Mesodermal cell (in vitro differentiated cells): ENCODE measurements around the gene SEMA5A.

Experiments
- H3K27ac ChIP-seq: 2 replicates; pipeline ENCODE4 v1.7.0; 2013; ENCODE audit warnings: mild to moderate bottlenecking, low read depth, low read length, moderate library complexity; ENCODE audit not compliant: severe bottlenecking
- H3K36me3 ChIP-seq: 2 replicates; pipeline ENCODE4 v1.7.1; 2013; ENCODE audit warnings: mild to moderate bottlenecking, low read length, moderate library complexity; ENCODE audit not compliant: control insufficient read depth, insufficient read depth
- H3K4me1 ChIP-seq: one replicate; pipeline ENCODE4 v1.7.1; 2013; ENCODE audit warnings: mild to moderate bottlenecking, low read length; ENCODE audit not compliant: insufficient read depth, control insufficient read depth, poor library complexity, severe bottlenecking
- H3K4me3 ChIP-seq: 2 replicates; pipeline ENCODE4 v1.7.0; 2013; ENCODE audit warnings: low read length, control low read depth, mild to moderate bottlenecking; ENCODE audit not compliant: insufficient read depth, poor library complexity, severe bottlenecking; ENCODE audit errors: extremely low read depth
- H3K9me3 ChIP-seq: 2 replicates; pipeline ENCODE4 v1.7.1; 2013; ENCODE audit warnings: mild to moderate bottlenecking, low read length, moderate library complexity; ENCODE audit not compliant: control insufficient read depth
- whole genome bisulfite sequencing, 2 experiments: methylation state at CpG; one replicate each; pipeline ENCODE4 v1.1.5; 2013; ENCODE audit warnings: missing lambda C conversion rate in 2 of 2; ENCODE audit not compliant: insufficient coverage in 2 of 2; 5-methylcytosine and 5-hydroxymethylcytosine counted together

SEMA5A gene

GRCh38 chr5:9124071-9124470, 421.8 kb downstream of the SEMA5A start:
- H3K4me3 ChIP-seq: no peak overlapping the region
- H3K4me1 ChIP-seq: peaks cover 20% of the 10 kb centered on the region
- 81 to 100% methylated on average over 2 to 3 of the region's 3 CpGs for WGBS, 2 experiments
- no peak overlapping the region for H3K27ac ChIP-seq
- H3K9me3 ChIP-seq: no peaks in the 10 kb centered on the region
- peaks cover 7% of the 10 kb centered on the region for H3K36me3 ChIP-seq

GRCh38 chr5:9122528-9122927, 423.3 kb downstream of the SEMA5A start:
- Histone ChIP-seq H3K4me1 (peaks cover 19% of the 10 kb centered on the region), H3K9me3 (no peaks in the 10 kb centered on the region), H3K4me3 (no peak overlapping the region), H3K27ac (no peak overlapping the region), H3K36me3 (peaks cover 7% of the 10 kb centered on the region)
- 93 to 94% methylated on average over 13 to 15 of the region's 16 CpGs for WGBS, 2 experiments

- 100% methylated on average over 1 of the region's 1 CpG; no CpG with 5 or more reads in 1 of the 2 experiments for WGBS, 2 experiments
- Histone ChIP-seq H3K9me3 (no peaks in the 10 kb centered on the region), H3K4me3 (no peak overlapping the region), H3K4me1 (peaks cover 10% of the 10 kb centered on the region), H3K36me3 (peaks cover 14% of the 10 kb centered on the region), H3K27ac (no peak overlapping the region)
Observed at GRCh38 chr5:9121597-9121996, 424.3 kb downstream of the SEMA5A start.

GRCh38 chr5:9118852-9119251, 427.0 kb downstream of the SEMA5A start:
- Histone ChIP-seq H3K9me3 (no peaks in the 10 kb centered on the region), H3K4me1 (no peaks in the 10 kb centered on the region), H3K4me3 (no peak overlapping the region), H3K36me3 (peaks cover 36% of the 10 kb centered on the region), H3K27ac (no peak overlapping the region)
- WGBS, 2 experiments: 91 to 94% methylated on average over 21 to 22 of the region's 22 CpGs

GRCh38 chr5:9115093-9115492, 430.8 kb downstream of the SEMA5A start:
- no peak overlapping the region for H3K27ac ChIP-seq
- no peaks in the 10 kb centered on the region for H3K9me3 ChIP-seq
- WGBS, 2 experiments: 89 to 100% methylated on average over 1 of the region's 1 CpG
- no peaks in the 10 kb centered on the region for H3K4me1 ChIP-seq
- peaks cover 35% of the 10 kb centered on the region for H3K36me3 ChIP-seq
- no peak overlapping the region for H3K4me3 ChIP-seq

GRCh38 chr5:9112520-9113291, 433.2 kb downstream of the SEMA5A start:
- Histone ChIP-seq H3K9me3 (no peaks in the 10 kb centered on the region), H3K4me1 (no peaks in the 10 kb centered on the region), H3K36me3 (peaks cover 48% of the 10 kb centered on the region), H3K27ac (no peak overlapping the region), H3K4me3 (no peak overlapping the region)
- WGBS, 2 experiments: 96 to 100% methylated on average over 1 to 2 of the region's 4 CpGs

GRCh38 chr5:9108162-9108561, 437.7 kb downstream of the SEMA5A start:
- 80 to 100% methylated on average over 1 to 6 of the region's 6 CpGs for WGBS, 2 experiments
- no peak overlapping the region for H3K4me3 ChIP-seq
- H3K9me3 ChIP-seq: no peaks in the 10 kb centered on the region
- no peak overlapping the region for H3K27ac ChIP-seq
- H3K4me1 ChIP-seq: peaks cover 9% of the 10 kb centered on the region
- H3K36me3 ChIP-seq: peaks cover 25% of the 10 kb centered on the region

GRCh38 chr5:9105851-9106250, 440.0 kb downstream of the SEMA5A start:
- peaks cover 9% of the 10 kb centered on the region for H3K4me1 ChIP-seq
- no peak overlapping the region for H3K4me3 ChIP-seq
- WGBS, 2 experiments: no CpG with 5 or more reads among the region's 3 CpGs
- no peaks in the 10 kb centered on the region for H3K9me3 ChIP-seq
- no peak overlapping the region for H3K27ac ChIP-seq
- peaks cover 21% of the 10 kb centered on the region for H3K36me3 ChIP-seq

GRCh38 chr5:9104571-9105339, 441.1 kb downstream of the SEMA5A start:
- peaks cover 20% of the 10 kb centered on the region for H3K36me3 ChIP-seq
- no peaks in the 10 kb centered on the region for H3K9me3 ChIP-seq
- peaks cover 9% of the 10 kb centered on the region for H3K4me1 ChIP-seq
- WGBS, 2 experiments: 71 to 100% methylated on average over 1 to 2 of the region's 3 CpGs
- no peak overlapping the region for H3K4me3 ChIP-seq
- no peak overlapping the region for H3K27ac ChIP-seq

GRCh38 chr5:9103290-9103689, 442.6 kb downstream of the SEMA5A start:
- Histone ChIP-seq H3K27ac (no peak overlapping the region), H3K4me3 (no peak overlapping the region), H3K36me3 (peaks cover 15% of the 10 kb centered on the region), H3K9me3 (no peaks in the 10 kb centered on the region), H3K4me1 (peaks cover 9% of the 10 kb centered on the region)
- WGBS, 2 experiments: no CpG with 5 or more reads among the region's 4 CpGs

- Histone ChIP-seq H3K27ac (no peak overlapping the region), H3K4me1 (peaks cover 2% of the 10 kb centered on the region), H3K4me3 (no peak overlapping the region), H3K36me3 (no peaks in the 10 kb centered on the region), H3K9me3 (no peaks in the 10 kb centered on the region)
- 69 to 95% methylated on average over 2 of the region's 2 CpGs for WGBS, 2 experiments
Observed at GRCh38 chr5:9099689-9100088, 446.2 kb downstream of the SEMA5A start.
